ENCODE measurements around the gene NSMF. TPM values are rescaled to one million over a fixed set of nuclear protein-coding genes. Genes with fewer than 3 reads are reported as not detected.

Gene NSMF
- total RNA-seq, 2 experiments from 2014 or later: 104 to 109 TPM

DNA sequence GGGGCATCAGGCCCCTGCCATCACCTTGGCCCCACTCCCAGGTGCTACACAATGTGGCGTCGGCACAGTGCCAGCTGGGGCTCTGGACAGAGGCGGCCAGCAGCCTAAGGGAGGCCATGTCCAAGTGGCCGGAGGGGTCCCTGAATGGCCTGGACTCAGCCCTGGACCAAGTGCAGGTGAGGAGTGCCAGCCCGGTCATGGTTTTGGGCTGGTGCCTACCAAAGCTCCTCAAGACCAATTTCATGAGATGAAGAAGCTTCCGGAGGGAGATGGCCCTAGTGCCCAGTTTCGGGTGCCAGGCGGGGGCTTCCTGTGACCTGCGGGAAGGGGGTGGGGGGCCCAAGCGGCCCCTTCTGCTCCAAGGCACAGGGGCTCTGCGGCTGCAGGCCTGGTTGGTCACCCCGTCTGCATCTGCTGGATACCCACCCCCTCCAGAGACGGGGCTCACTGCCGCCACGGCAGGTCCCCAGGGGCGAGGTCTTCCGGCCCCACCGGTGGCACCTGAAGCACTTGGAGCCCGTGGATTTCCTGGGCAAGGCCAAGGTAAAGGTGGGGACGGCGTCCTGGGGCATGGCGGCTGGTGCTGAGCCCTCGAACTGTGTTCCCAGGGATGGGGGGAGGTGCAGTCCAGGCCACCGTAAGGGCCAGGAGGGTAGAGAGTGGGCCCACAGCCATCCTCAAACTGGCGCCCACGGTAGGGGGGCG is 30.1 kb downstream of the NSMF start:
- Mint-ChIP-seq H3K9me3 (no peaks in the 10 kb centered on the region), H3K27me3 (no peaks in the 10 kb centered on the region), H3K27ac (no peak overlapping the region), H3K36me3 (ENCODE audit: low read depth) (no peaks in the 10 kb centered on the region), H3K4me1 (ENCODE audit: low read depth) (peaks cover 9% of the 10 kb centered on the region), H3K4me3 (no peak overlapping the region)
- TF ChIP-seq, protein P1, sequence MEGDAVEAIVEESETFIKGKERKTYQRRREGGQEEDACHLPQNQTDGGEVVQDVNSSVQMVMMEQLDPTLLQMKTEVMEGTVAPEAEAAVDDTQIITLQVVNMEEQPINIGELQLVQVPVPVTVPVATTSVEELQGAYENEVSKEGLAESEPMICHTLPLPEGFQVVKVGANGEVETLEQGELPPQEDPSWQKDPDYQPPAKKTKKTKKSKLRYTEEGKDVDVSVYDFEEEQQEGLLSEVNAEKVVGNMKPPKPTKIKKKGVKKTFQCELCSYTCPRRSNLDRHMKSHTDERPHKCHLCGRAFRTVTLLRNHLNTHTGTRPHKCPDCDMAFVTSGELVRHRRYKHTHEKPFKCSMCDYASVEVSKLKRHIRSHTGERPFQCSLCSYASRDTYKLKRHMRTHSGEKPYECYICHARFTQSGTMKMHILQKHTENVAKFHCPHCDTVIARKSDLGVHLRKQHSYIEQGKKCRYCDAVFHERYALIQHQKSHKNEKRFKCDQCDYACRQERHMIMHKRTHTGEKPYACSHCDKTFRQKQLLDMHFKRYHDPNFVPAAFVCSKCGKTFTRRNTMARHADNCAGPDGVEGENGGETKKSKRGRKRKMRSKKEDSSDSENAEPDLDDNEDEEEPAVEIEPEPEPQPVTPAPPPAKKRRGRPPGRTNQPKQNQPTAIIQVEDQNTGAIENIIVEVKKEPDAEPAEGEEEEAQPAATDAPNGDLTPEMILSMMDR (IDR thresholded peaks at IDR 0.05): no peak
- no peaks in the 10 kb centered on the region for H3K27me3 ChIP-seq (ENCODE audit: control insufficient read depth in 1 of 2, insufficient read depth in 2 of 2, low read length in 2 of 2)
- H3K9me3 ChIP-seq (ENCODE audit: control insufficient read depth in 1 of 2, insufficient read depth in 1 of 2, low read length in 2 of 2): no peaks in the 10 kb centered on the region
- no peak overlapping the region for H3K27ac ChIP-seq (ENCODE audit: low read depth in 1 of 2, low read length in 2 of 2)
- ChIA-PET POLR2A (no interaction called here), CTCF (no interaction called here)
- H3K4me3 ChIP-seq (ENCODE audit: low read length): no peak overlapping the region
- H3K4me1 ChIP-seq (ENCODE audit: insufficient read depth, low read length): peaks cover 6% of the 10 kb centered on the region
- intact Hi-C loops (cut with DNase I, micrococcal nuclease): no loop called here
- no peaks in the 10 kb centered on the region for H3K36me3 ChIP-seq (ENCODE audit: insufficient read depth, low read length)
- no peak for DNase-seq
- ATAC-seq (ENCODE audit: poor library complexity): no peak

DNA sequence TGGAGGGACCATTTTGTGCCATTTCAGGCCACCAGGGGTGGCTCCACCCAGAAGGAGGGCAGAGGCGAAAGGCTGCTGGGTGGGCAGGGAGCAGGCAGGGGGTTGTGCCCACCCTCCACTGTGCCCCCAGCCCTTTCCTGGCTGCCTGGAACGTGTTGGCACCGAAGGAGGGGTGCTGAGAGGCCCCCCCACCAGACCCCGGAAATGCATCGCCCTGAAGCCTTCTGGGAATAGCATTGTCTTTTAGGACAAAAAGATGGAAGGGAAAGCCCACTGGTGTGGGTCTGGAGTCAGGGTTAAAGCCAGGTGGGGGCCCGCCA is 30.9 kb downstream of the NSMF start:
- Histone ChIP-seq H3K27me3 (ENCODE audit: control insufficient read depth in 1 of 2, insufficient read depth in 2 of 2, low read length in 2 of 2) (no peaks in the 10 kb centered on the region), H3K9me3 (ENCODE audit: control insufficient read depth in 1 of 2, insufficient read depth in 1 of 2, low read length in 2 of 2) (no peaks in the 10 kb centered on the region), H3K4me3 (ENCODE audit: low read length) (no peak overlapping the region), H3K36me3 (ENCODE audit: insufficient read depth, low read length) (no peaks in the 10 kb centered on the region), H3K4me1 (ENCODE audit: insufficient read depth, low read length) (peaks cover 9% of the 10 kb centered on the region), H3K27ac (ENCODE audit: low read depth in 1 of 2, low read length in 2 of 2) (no peak overlapping the region)
- H3K27ac Mint-ChIP-seq: no peak overlapping the region
- H3K9me3 Mint-ChIP-seq: no peaks in the 10 kb centered on the region
- H3K27me3 Mint-ChIP-seq: no peaks in the 10 kb centered on the region
- intact Hi-C loops (cut with DNase I, micrococcal nuclease): no loop called here
- CTCF ChIA-PET: no interaction called here
- DNase-seq: no peak
- H3K36me3 Mint-ChIP-seq (ENCODE audit: low read depth): no peaks in the 10 kb centered on the region
- POLR2A ChIA-PET: no interaction called here
- ATAC-seq (ENCODE audit: poor library complexity): no peak
- H3K4me1 Mint-ChIP-seq (ENCODE audit: low read depth): peaks cover 9% of the 10 kb centered on the region
- TF ChIP-seq, protein P1 (IDR thresholded peaks at IDR 0.05): no peak
- H3K4me3 Mint-ChIP-seq: no peak overlapping the region

DNA sequence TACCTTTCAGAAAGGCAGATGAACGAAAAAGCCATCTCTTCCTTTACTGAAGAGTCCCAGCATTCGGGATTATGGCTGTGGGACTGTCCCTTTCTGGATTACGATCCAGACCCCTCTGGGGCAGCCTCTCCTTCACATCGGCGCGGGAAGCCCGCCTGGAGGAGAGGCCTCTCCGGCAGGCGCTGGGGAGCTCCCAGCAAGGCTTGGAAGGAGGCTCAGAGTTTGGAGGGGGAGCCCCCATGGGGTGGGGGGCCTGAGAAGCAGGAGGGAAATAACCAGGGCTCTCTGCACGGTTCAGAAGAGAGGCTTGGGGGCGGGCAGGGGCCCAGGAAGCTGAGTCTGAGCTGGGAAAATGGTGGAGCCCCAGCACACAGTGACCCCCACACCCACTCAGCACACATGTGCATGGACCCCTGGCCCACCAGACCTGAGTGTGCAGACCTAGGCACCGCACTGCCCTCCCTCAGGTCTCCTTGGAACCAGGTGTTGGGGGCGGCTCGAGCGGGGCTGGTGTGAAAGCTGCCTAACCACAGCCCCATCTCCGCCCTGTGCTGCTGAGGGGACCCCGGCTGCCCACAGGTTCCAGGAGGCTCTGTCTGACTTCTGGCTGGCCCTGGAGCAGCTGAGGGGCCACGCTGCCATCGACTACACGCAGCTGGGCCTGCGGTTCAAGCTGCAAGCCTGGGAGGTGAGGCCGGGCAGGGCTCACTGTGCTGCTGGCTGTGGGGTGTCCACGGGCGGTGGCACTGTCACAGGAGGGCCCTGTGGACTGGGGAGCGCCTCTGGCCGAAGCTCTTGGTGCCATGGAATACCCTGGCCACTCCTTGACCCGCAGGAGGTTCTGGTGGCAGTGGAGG is 31.5 kb downstream of the NSMF start:
- no peaks in the 10 kb centered on the region for H3K9me3 Mint-ChIP-seq
- POLR2A ChIA-PET: no interaction called here

More for the DNA sequence above, 31.5 kb downstream of the NSMF start:
- Histone ChIP-seq H3K27ac (ENCODE audit: low read depth in 1 of 2, low read length in 2 of 2) (no peak overlapping the region), H3K27me3 (ENCODE audit: control insufficient read depth in 1 of 2, insufficient read depth in 2 of 2, low read length in 2 of 2) (no peaks in the 10 kb centered on the region), H3K9me3 (ENCODE audit: control insufficient read depth in 1 of 2, insufficient read depth in 1 of 2, low read length in 2 of 2) (no peaks in the 10 kb centered on the region), H3K36me3 (ENCODE audit: insufficient read depth, low read length) (no peaks in the 10 kb centered on the region), H3K4me1 (ENCODE audit: insufficient read depth, low read length) (peaks cover 9% of the 10 kb centered on the region), H3K4me3 (ENCODE audit: low read length) (no peak overlapping the region)
- TF ChIP-seq, protein P1 (IDR thresholded peaks at IDR 0.05): no peak
- CTCF ChIA-PET: no interaction called here
- H3K4me1 Mint-ChIP-seq (ENCODE audit: low read depth): peaks cover 9% of the 10 kb centered on the region
- ATAC-seq (ENCODE audit: poor library complexity): no peak
- no peaks in the 10 kb centered on the region for H3K36me3 Mint-ChIP-seq (ENCODE audit: low read depth)
- intact Hi-C loops (cut with DNase I, micrococcal nuclease): no loop called here
- H3K4me3 Mint-ChIP-seq: no peak overlapping the region
- no peak overlapping the region for H3K27ac Mint-ChIP-seq
- DNase-seq: no peak
- no peaks in the 10 kb centered on the region for H3K27me3 Mint-ChIP-seq
